GM21576 (cell line): ENCODE data around the gene ZSCAN30.

Experiments used
- ATAC-seq: cut with Tn5 transposase; IDR thresholded peaks from one replicate; pipeline ENCODE4 v1.9.1; 2021; ENCODE audit warnings: mild to moderate bottlenecking, moderate library complexity; ENCODE audit not compliant: unreplicated experiment

ZSCAN30 gene

GRCh38 chr18:35282353-35282752, 7.7 kb downstream of the ZSCAN30 start:
- ATAC-seq, result no peak

GRCh38 chr18:35278969-35279368, 11.1 kb downstream of the ZSCAN30 start:
- ATAC-seq, result no peak

- ATAC-seq, result no peak
Measured at GRCh38 chr18:35278085-35278484, 11.9 kb downstream of the ZSCAN30 start.

- ATAC-seq, result no peak
Measured at GRCh38 chr18:35277633-35278032, 12.4 kb downstream of the ZSCAN30 start.

GRCh38 chr18:35276267-35276666, 13.8 kb downstream of the ZSCAN30 start:
- no peak for ATAC-seq

- ATAC-seq, result no peak
Measured at GRCh38 chr18:35271656-35272055, 18.4 kb downstream of the ZSCAN30 start.

GRCh38 chr18:35268821-35269220, 21.2 kb downstream of the ZSCAN30 start:
- ATAC-seq, result no peak

GRCh38 chr18:35267809-35268208, 22.2 kb downstream of the ZSCAN30 start:
- no peak for ATAC-seq

- ATAC-seq, result peak; percentile 57
Measured at GRCh38 chr18:35267161-35267651, 22.8 kb downstream of the ZSCAN30 start.

- ATAC-seq, result no peak
Measured at GRCh38 chr18:35264409-35264808, 25.6 kb downstream of the ZSCAN30 start.

- ATAC-seq, result no peak
Measured at GRCh38 chr18:35256947-35257346, 33.1 kb downstream of the ZSCAN30 start.

- ATAC-seq, result no peak
Measured at GRCh38 chr18:35253655-35254287, 36.3 kb downstream of the ZSCAN30 start.

- no peak for ATAC-seq
Measured at GRCh38 chr18:35252466-35252865, 37.6 kb downstream of the ZSCAN30 start.

- no peak for ATAC-seq
Measured at GRCh38 chr18:35248429-35248828, 41.6 kb downstream of the ZSCAN30 start.

- no peak for ATAC-seq
Measured at GRCh38 chr18:35247412-35248249, 42.4 kb downstream of the ZSCAN30 start.

- no peak for ATAC-seq
Measured at GRCh38 chr18:35246831-35247230, 43.2 kb downstream of the ZSCAN30 start.

- no peak for ATAC-seq
Measured at GRCh38 chr18:35245719-35246317, 44.2 kb downstream of the ZSCAN30 start.

GRCh38 chr18:35244671-35245070, 45.4 kb downstream of the ZSCAN30 start:
- no peak for ATAC-seq

GRCh38 chr18:35242426-35242825, 47.6 kb downstream of the ZSCAN30 start:
- no peak for ATAC-seq

- ATAC-seq, result no peak
Measured at GRCh38 chr18:35241448-35241804, 48.6 kb downstream of the ZSCAN30 start.

GRCh38 chr18:35240664-35241447, 49.2 kb downstream of the ZSCAN30 start, which contains the start of gene ZNF397:
Gene ZNF397, plus strand, starts transcription at chr18:35241034. Its CDS starts 1,437 bp downstream, at chr18:35242471.
- ATAC-seq, result peak; percentile 99
